Measurements from ENCODE around the gene SAT2. TPM values are rescaled to one million over a fixed set of nuclear protein-coding genes. Genes with fewer than 3 reads are reported as not detected.

Gene SAT2
- total RNA-seq, 2 donors from 2014 or later, result 82.7 to 103 TPM

DNA sequence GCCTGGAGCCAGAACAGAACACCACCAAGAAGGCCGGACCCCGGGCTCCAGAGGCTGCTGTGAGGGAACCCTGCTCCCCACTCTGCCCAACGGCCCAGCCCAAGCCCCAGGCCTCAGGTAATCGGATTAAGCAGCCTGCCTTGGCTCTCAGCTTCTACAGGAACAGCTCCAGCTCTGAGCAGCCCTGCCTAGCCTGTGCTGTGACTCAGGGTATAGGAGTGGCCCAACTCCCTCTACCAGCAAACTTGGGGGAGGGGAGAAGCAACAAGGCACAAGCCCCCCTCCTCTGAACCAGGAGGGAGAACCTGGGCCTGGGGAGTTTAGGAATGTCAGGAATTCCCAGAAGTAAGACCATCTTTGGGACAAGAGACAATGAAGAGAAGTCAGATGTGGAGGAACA, 36.9 kb downstream of the SAT2 start:
- H3K4me3 Mint-ChIP-seq, result no peak overlapping the region
- no peaks in the 10 kb centered on the region for H3K9me3 ChIP-seq (ENCODE audit: control insufficient read depth, low read length)
- no peak overlapping the region for H3K4me3 ChIP-seq (ENCODE audit: low read length)
- whole genome bisulfite sequencing, 2 experiments (ENCODE audit: insufficient coverage in 1 of 2, insufficient read length in 1 of 2), result 63 to 68% methylated on average over 4 of the region's 4 CpGs
- H3K9me3 Mint-ChIP-seq, result no peaks in the 10 kb centered on the region
- peak overlapping the region; percentile 90 for H3K27ac Mint-ChIP-seq
- H3K4me1 ChIP-seq (ENCODE audit: control insufficient read depth, insufficient read depth, low read length), result peaks cover 12% of the 10 kb centered on the region
- H3K36me3 Mint-ChIP-seq (ENCODE audit: low read depth), result peaks cover 54% of the 10 kb centered on the region
- H3K27ac ChIP-seq (ENCODE audit: low read depth, low read length), result peak overlapping the region; percentile 70
- H3K27me3 ChIP-seq (ENCODE audit: control insufficient read depth, insufficient read depth, low read length, poor library complexity, severe bottlenecking), result no peaks in the 10 kb centered on the region
- H3K36me3 ChIP-seq (ENCODE audit: control insufficient read depth, insufficient read depth, low read length), result peaks cover 83% of the 10 kb centered on the region
- peaks cover 19% of the 10 kb centered on the region for H3K4me1 Mint-ChIP-seq
- TF ChIP-seq, protein P1, sequence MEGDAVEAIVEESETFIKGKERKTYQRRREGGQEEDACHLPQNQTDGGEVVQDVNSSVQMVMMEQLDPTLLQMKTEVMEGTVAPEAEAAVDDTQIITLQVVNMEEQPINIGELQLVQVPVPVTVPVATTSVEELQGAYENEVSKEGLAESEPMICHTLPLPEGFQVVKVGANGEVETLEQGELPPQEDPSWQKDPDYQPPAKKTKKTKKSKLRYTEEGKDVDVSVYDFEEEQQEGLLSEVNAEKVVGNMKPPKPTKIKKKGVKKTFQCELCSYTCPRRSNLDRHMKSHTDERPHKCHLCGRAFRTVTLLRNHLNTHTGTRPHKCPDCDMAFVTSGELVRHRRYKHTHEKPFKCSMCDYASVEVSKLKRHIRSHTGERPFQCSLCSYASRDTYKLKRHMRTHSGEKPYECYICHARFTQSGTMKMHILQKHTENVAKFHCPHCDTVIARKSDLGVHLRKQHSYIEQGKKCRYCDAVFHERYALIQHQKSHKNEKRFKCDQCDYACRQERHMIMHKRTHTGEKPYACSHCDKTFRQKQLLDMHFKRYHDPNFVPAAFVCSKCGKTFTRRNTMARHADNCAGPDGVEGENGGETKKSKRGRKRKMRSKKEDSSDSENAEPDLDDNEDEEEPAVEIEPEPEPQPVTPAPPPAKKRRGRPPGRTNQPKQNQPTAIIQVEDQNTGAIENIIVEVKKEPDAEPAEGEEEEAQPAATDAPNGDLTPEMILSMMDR (conservative IDR thresholded peaks at IDR 0.05), result no peak
- DNase-seq, result peak; percentile 93
- no peaks in the 10 kb centered on the region for H3K27me3 Mint-ChIP-seq (ENCODE audit: insufficient read depth)
- peak overlapping the region; percentile 44 for H3K9ac ChIP-seq (ENCODE audit: extremely low read depth, low read length, poor library complexity, severe bottlenecking)

DNA sequence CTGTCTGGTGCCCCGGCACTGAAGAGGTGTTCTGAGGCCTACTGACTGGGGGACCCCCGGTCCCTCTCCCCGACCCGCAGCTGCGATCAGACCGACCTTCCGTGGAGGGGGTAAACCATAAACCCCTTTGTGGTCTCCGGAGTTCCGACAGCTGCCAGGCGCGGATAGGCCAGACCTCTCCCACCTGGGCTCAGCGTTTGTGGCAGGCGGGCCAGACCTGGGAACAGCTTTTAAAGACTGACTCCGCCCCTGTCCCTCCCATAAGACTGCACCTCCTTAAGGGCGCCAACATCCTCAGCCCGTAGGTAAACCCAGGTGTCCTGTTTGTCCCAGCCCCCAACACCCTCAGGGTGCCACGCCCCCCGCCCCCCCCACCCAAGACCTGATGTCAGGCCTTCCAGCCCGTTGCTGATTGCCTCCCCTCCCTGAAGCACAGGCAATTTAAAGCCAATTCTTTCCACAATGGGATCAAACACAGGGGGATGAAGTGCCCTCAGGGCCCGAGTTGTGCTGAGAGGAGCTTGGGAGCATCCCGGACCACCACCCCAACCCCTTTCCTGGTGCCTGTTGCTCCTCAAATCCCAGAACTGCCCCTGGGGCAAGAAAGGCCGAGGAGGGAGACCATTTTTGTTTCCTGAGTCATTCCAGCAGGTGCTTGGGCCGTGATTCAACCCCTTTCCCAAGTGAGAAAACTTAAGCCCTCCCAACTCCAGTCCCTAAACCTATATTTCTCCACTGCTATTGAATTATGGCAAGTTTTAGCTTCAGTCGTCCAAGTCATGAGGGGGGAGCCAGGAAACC, 37.5 kb downstream of the SAT2 start, which contains the start of gene SOX15:
Gene SOX15 (minus strand): TSS at position 204 of the 801 bp plus-strand sequence. CDS start 418 bp downstream, outside the sequence.
- H3K27ac ChIP-seq (ENCODE audit: low read depth, low read length), result peak within 1 kb of the TSS; percentile 70
- Mint-ChIP-seq H3K9me3 (no peaks in the 10 kb centered on the region), H3K27ac (peak within 1 kb of the TSS; percentile 90), H3K27me3 (ENCODE audit: insufficient read depth) (no peaks in the 10 kb centered on the region), H3K36me3 (ENCODE audit: low read depth) (peaks cover 49% of the 10 kb centered on the region), H3K4me1 (peaks cover 19% of the 10 kb centered on the region), H3K4me3 (peak within 1 kb of the TSS; percentile 53)
- no peaks in the 10 kb centered on the region for H3K9me3 ChIP-seq (ENCODE audit: control insufficient read depth, low read length)
- peak within 1 kb of the TSS; percentile 45 for H3K4me3 ChIP-seq (ENCODE audit: low read length)
- TF ChIP-seq, protein P1 (conservative IDR thresholded peaks at IDR 0.05), result no peak
- H3K27me3 ChIP-seq (ENCODE audit: control insufficient read depth, insufficient read depth, low read length, poor library complexity, severe bottlenecking), result no peaks in the 10 kb centered on the region
- 69 to 73% methylated on average over 18 to 24 of the region's 24 CpGs for WGBS, 2 experiments (ENCODE audit: insufficient coverage in 1 of 2, insufficient read length in 1 of 2)
- peak within 1 kb of the TSS; percentile 44 for H3K9ac ChIP-seq (ENCODE audit: extremely low read depth, low read length, poor library complexity, severe bottlenecking)
- peaks cover 12% of the 10 kb centered on the region for H3K4me1 ChIP-seq (ENCODE audit: control insufficient read depth, insufficient read depth, low read length)
- DNase-seq, result peak; percentile 91
- peaks cover 79% of the 10 kb centered on the region for H3K36me3 ChIP-seq (ENCODE audit: control insufficient read depth, insufficient read depth, low read length)

DNA sequence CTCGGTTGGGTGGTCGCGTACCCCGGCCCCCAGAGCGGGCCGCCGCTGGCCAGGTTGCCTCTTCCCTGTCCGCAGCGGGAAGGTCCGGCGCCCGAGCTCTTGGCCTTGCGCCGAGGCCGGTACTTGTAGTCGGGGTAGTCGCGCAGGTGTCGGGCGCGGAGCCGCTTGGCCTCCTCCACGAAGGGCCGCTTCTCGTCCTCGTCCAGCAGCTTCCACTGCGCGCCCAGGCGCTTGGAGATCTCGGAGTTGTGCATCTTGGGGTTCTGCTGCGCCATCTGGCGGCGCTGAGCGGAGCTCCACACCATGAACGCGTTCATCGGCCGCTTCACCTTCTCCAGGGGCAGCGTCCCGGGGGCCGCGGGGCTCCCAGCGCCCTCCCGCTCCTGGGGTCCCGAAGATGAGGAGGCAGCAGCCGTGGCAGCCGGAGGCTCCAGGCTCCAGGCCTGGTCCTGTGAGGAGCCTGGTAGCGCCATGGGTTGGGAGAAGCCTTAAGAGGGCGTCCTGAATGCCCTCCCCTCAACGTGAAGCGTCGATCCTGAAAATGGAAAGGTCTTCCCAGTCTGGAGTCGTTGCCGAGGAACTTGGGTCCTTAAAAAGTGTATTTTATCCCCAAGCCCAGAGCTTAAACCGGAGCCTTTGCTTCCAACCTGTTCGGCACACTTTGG, 38.3 kb downstream of the SAT2 start:
- Histone ChIP-seq H3K9me3 (ENCODE audit: control insufficient read depth, low read length) (no peaks in the 10 kb centered on the region), H3K27me3 (ENCODE audit: control insufficient read depth, insufficient read depth, low read length, poor library complexity, severe bottlenecking) (no peaks in the 10 kb centered on the region), H3K36me3 (ENCODE audit: control insufficient read depth, insufficient read depth, low read length) (peaks cover 72% of the 10 kb centered on the region), H3K9ac (ENCODE audit: extremely low read depth, low read length, poor library complexity, severe bottlenecking) (peak overlapping the region; percentile 3), H3K4me3 (ENCODE audit: low read length) (peak overlapping the region; percentile 45), H3K4me1 (ENCODE audit: control insufficient read depth, insufficient read depth, low read length) (peaks cover 12% of the 10 kb centered on the region), H3K27ac (ENCODE audit: low read depth, low read length) (no peak overlapping the region)
- no peaks in the 10 kb centered on the region for H3K9me3 Mint-ChIP-seq
- H3K4me3 Mint-ChIP-seq, result peak overlapping the region; percentile 53
- WGBS, 2 experiments (ENCODE audit: insufficient coverage in 1 of 2, insufficient read length in 1 of 2), result 49 to 68% methylated on average over 32 to 56 of the region's 56 CpGs
- peak; percentile 97 for DNase-seq
- H3K27me3 Mint-ChIP-seq (ENCODE audit: insufficient read depth), result no peaks in the 10 kb centered on the region
- TF ChIP-seq, protein P1 (conservative IDR thresholded peaks at IDR 0.05), result peak; percentile 95
- H3K4me1 Mint-ChIP-seq, result peaks cover 23% of the 10 kb centered on the region
- H3K36me3 Mint-ChIP-seq (ENCODE audit: low read depth), result peaks cover 48% of the 10 kb centered on the region
- H3K27ac Mint-ChIP-seq, result peak overlapping the region; percentile 80

All from endodermal cell (in vitro differentiated cells).